ENCODE data around the gene ST6GAL1.

- TF ChIP-seq CTCF (IDR thresholded peaks at IDR 0.05) (no peak), REST (IDR thresholded peaks at IDR 0.05; ENCODE audit: insufficient read depth in 1 of 2, low read depth in 2 of 2, low read length in 1 of 2) (no peak)
Observed at GRCh38 chr3:186976837-186977750, 46.8 kb downstream of the ST6GAL1 start.
